HG02852 (cell line): ENCODE results near the gene TAB2.

Experiments used
- ATAC-seq: cut with Tn5 transposase; IDR thresholded peaks from one replicate; pipeline ENCODE4 v1.9.1; 2021; ENCODE audit warnings: mild to moderate bottlenecking, moderate library complexity; ENCODE audit not compliant: unreplicated experiment

Gene TAB2

GRCh38 chr6:149405823-149406765 is 88.6 kb downstream of the TAB2 start:
- no peak for ATAC-seq

DNA sequence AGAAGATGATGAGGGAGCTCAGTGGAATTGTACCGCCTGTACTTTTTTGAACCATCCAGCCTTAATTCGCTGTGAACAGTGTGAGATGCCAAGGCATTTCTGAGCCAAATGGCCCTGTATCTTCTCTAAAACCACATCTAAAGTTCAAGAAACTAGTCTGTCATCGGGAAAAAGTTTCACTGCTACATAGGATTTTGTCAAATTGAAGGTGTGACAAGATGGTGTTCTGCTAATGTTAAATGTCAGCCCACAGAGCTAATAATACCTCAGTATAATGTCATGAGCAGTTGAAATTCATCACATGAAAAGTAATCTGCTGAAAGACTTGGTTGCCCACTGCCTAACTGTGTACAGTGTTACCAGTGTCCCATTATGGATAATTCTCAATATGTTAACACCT is 92.1 kb downstream of the TAB2 start:
- no peak for ATAC-seq

DNA sequence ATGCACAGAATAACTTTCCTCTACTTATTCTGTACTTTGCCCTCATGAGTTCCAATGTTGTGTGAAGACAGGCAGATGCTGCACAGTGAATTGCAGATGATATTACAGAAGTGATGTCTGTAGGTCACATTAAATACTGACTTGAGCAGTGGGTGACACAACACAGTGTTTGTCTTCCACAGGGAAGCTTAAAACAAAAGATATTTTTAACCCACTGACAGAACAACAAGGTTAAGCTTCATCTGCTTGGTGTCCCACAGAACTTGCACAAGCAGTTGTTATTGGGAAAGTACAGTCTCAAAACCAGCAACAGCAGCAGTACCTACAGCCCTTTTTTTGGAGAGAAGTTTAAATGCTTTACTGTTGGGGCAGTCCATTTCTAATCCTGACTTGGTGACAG is 93.0 kb downstream of the TAB2 start:
- ATAC-seq, result no peak

DNA sequence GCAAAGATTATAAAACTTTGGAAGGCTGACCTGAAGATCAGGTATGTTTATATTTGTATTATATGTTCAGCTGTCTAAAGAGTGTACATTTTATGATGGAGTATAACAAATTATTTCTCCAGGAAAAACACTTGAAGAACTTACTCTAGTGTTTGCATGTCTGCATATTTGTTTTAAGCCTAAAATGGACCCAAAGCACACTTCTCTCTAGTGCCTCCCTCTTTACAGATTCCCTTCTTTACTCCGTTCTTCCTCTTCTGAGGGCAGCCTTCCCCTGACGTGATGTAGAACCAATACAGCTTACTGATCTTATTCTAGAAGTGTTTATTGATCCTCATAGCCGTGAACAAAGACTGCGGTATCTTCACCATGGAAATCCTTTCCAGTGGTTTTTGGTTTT is 96.5 kb downstream of the TAB2 start:
- no peak for ATAC-seq

DNA sequence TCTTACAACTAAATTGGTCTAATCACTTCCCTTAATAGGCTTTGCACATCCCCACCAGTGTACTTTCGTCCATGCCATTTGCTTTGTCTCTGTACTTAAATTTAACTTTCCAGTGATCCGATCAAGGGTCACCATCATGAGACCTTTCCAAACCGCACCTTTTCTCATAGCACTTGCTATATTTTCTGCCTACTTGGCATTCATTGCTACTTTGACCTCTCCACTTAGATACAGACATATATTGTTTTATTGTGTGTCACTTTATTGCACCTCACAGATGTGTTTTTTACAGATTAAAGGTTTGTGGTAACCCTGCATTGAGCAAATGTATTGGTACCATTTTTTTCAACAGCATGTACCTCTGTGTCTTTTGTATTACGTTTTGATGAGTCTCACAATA is 97.3 kb downstream of the TAB2 start:
- no peak for ATAC-seq

- ATAC-seq, result no peak
Observed at GRCh38 chr6:149419696-149420404, 102.3 kb downstream of the TAB2 start.

DNA sequence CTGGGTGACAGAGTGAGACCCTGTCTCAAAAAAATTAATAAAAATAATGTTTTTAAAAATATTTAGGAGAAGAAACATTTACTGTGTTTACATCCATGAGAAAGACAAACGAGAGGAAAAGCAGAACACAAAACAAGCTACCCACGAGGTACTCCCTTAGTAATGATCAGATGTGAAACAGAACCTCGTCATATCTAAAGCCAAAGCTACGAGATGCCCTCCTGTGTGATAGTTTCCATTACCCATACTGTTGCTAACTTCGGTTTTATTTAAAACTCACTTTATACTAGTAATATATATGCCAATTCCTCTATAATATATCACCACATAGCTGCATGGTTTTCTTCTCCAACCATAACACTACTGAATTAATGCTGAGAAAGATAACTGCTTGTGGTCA is 103.6 kb downstream of the TAB2 start:
- no peak for ATAC-seq

- no peak for ATAC-seq
Observed at GRCh38 chr6:149422581-149422980, 105.1 kb downstream of the TAB2 start.

DNA sequence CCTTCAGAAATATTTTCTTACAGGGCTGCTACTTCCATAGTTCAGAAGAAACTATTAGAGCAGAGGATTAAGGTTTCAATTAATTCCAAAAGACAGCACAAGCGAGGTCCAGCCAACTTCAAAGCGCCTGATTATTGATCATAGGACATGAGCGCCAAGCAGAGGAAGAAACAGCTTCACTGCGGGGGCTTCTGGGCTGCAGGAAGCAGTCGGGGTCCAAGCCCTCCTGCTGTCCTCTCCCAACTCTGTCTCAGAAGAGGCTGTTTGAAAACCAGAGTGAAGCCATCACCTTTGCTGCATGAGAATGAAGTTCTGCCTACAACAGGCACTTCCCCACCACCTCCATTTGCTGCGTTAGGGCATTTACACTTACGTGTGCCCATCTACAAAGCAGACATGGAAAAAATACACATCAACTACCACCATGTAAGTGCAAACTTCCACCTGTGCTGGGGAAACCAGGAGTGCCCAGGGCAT is 106.5 kb downstream of the TAB2 start:
- no peak for ATAC-seq

DNA sequence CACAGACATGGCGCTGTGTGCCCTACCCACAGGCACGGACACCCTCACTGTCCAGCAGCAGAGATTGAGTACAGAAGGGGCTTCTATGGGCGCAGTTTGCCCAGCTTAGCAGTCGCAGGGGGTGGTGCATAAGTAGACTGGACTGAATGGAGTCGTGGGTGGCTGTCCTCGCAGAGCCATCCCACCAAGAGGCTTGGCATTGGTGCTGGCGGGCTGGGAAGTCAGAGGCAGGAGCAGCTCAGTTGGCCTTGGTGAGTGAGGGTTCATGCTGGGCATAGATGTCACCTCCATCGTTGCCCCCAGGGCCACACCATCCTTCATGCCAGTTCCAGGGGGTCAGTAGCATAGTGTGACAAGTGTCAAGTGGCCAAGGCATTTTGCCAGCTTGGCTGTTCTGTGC is 107.7 kb downstream of the TAB2 start:
- ATAC-seq, result no peak

GRCh38 chr6:149425754-149426153 is 108.2 kb downstream of the TAB2 start:
- ATAC-seq, result no peak

- ATAC-seq, result no peak
Observed at GRCh38 chr6:149428606-149429005, 111.1 kb downstream of the TAB2 start.

GRCh38 chr6:149429427-149430360 is 112.2 kb downstream of the TAB2 start:
- no peak for ATAC-seq

DNA sequence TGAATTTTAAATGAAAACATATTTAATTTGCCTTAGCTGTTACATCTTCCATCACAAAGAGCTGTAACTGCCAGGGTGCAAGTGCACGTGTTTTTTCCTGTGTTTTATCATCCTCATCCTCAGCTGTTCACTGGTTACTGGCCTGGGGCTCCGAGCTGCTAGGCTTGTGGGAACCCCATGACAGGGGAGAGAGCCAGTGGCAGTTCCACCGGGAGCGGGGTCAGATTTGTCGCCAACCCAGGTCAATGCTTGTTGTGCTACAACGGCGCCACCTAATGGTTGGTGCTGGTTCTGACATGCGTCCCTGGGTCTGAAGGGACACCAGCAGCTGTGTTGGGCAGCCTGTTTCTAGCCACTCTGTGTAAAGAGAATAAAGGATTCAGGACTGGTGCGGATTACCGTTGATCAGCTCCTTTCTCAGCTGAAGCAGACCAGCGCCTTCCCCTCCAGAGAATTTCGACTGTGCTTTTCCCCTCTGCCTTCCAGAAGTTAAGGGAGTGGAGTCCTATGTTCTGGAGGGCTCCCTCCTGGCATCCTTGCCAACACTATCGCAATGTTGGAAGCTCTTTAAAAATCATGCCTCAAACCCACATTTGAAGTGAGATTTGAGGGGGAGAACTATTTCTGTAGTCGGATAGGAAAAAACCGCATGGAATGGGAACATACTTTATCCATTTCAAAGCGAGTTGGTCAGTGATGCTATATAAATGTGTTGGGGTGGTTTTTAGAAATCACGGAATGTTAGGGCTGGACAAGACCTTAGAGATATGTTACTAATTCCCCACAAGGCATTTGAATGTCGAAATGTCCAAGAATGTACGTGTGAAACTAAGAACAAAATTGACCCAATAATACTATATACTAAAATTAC is 114.6 kb downstream of the TAB2 start:
- ATAC-seq, result peak; percentile 83

DNA sequence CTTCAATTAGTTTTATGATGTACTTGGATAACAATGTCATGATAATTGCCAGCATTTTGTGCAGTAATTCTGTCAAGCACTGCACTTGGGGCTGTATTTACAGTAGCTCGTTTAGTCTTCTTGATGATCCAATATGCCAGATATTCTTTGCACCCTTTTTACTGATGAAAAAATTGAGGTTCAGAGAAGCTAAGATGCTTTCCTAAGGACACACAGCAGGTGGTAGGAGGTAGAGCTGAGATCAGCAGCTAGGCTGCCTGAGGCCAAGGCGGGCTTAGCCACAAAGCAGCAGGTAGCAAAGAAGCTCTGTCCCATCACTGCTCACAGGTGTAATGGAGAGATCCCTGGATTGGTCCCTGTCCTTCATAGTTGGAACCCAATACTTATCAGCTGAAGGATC is 115.9 kb downstream of the TAB2 start:
- no peak for ATAC-seq

DNA sequence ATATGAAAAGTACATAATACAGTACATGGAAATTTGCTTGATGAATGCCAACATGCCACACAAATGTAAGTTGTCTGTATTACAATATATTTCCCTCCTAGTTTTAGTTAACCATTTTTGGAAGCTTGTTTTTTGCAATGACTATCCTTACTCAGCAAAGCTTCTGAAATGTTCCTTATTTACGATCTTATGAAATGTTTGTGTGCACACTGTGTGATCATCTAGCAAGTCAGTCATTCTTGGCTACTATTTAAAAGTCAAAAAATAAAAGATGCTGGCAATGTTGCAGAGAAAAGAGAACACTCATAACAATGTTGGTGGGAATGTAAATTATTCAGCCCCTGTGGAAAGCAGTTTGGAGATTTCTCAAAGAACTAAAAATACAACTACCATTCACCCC is 116.4 kb downstream of the TAB2 start:
- ATAC-seq, result no peak

GRCh38 chr6:149435919-149436586 is 118.5 kb downstream of the TAB2 start:
- no peak for ATAC-seq

DNA sequence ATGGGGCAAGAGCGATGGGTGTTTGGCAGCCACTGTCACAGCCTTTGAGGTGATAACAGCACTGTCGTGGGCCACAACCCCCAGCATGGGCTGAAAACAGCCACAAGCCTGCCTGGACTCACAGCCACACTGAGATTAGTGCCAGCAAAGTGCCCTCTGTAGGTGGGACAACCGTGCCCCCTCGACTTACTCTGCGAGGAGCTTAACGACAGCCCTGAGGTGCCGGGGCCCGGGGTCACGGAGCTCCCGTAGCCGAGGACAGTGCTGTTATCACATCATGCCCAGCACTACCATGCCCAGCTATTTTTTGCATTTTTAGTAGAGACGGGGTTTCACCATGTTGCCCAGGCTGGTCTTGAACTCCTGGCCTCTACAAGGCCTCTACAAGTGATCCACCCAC is 119.1 kb downstream of the TAB2 start:
- ATAC-seq, result no peak

DNA sequence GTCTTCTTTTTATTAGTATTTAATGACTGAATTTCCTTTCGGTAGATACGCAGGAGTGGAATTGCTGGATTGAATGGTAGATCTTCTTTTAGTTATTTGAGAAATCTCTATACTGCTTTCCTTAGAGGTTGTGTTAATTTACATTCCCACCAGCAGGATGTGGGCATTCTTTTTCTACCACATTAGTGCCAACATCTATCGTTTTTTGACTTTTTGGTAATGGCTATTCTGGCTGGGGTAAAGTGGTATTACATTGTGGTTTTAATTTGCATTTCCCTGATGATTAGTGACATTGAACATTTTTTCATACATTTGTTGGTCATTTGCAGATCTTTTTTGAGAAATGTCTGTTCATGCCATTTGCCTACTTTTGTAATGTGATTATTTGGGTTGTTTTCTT is 119.7 kb downstream of the TAB2 start:
- ATAC-seq, result no peak
